GM10266 (cell line): ENCODE data around the gene EML3.

Source experiments
- DNase-seq: peaks from one replicate; pipeline ENCODE4 v3.0.0; 2012; ENCODE audit errors: extremely low spot score
- TF ChIP-seq, protein P1 (sequence below): IDR thresholded peaks from 2 replicates; pipeline ENCODE4 v1.5.1; 2012; ENCODE audit warnings: mild to moderate bottlenecking, low read depth; ENCODE audit not compliant: control insufficient read depth, insufficient read depth; ENCODE audit errors: missing control alignments

Gene EML3

DNA sequence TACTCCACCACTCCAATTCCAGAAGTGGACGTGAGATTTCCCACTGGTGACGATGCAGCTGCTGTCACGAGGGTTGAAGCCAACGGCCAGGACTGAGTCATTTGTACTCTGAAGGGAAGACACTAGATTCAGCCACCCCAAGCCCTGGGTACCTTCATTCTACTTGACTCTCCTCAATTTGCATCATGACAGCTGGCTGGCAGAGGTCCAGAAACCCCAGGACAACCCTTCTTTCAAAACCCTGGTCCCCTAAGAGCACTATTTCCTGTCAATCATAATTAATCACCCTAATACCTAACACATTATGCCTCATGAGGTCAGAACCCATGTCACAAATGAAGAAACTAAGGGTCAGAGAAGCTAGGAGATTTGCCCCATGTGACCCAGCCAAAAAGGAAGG is 4.9 kb downstream of the EML3 start:
- no peak for DNase-seq
- TF ChIP-seq, protein P1, sequence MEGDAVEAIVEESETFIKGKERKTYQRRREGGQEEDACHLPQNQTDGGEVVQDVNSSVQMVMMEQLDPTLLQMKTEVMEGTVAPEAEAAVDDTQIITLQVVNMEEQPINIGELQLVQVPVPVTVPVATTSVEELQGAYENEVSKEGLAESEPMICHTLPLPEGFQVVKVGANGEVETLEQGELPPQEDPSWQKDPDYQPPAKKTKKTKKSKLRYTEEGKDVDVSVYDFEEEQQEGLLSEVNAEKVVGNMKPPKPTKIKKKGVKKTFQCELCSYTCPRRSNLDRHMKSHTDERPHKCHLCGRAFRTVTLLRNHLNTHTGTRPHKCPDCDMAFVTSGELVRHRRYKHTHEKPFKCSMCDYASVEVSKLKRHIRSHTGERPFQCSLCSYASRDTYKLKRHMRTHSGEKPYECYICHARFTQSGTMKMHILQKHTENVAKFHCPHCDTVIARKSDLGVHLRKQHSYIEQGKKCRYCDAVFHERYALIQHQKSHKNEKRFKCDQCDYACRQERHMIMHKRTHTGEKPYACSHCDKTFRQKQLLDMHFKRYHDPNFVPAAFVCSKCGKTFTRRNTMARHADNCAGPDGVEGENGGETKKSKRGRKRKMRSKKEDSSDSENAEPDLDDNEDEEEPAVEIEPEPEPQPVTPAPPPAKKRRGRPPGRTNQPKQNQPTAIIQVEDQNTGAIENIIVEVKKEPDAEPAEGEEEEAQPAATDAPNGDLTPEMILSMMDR = no peak

DNA sequence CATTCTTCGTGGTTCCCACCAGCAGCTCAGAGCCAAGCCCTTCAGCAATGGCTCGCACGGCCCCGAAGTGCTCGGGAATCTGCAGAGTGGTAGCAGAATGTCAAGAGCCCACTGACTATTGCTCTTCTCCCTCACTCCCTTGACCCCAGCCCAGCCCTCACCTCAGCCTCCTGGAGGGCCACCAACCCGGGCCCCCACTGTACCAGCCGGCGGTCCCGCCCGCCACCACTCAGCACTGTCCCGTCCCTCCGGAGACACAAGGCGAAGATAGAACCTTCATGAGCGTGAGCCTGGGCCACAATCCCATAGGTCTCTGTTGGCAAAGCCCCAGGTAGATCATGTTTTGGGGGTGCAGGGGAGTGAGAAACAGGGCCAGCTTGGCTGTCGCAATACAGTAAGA is 6.7 kb downstream of the EML3 start:
- no peak for DNase-seq
- TF ChIP-seq, protein P1 = no peak

DNA sequence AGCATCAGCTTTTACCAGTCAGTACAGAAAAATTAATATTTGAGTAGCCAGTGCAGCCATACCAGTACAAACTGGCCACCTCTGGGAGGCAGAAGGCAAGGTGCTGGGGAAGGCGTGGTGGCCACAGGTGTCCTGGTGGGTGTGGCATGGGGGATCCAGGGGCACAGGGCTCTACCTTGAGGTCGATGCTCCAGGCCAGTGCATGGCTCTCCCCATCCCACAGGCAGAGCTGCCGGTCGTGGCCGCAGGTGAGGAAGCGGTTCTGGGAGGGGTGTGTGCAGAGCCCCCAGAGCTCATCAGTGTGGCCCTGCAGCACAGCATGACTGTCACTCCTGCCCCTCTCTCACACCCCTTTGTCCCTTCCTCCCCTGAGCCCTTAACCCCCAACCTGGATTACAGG is 7.1 kb downstream of the EML3 start:
- no peak for DNase-seq
- TF ChIP-seq, protein P1 = no peak

DNA sequence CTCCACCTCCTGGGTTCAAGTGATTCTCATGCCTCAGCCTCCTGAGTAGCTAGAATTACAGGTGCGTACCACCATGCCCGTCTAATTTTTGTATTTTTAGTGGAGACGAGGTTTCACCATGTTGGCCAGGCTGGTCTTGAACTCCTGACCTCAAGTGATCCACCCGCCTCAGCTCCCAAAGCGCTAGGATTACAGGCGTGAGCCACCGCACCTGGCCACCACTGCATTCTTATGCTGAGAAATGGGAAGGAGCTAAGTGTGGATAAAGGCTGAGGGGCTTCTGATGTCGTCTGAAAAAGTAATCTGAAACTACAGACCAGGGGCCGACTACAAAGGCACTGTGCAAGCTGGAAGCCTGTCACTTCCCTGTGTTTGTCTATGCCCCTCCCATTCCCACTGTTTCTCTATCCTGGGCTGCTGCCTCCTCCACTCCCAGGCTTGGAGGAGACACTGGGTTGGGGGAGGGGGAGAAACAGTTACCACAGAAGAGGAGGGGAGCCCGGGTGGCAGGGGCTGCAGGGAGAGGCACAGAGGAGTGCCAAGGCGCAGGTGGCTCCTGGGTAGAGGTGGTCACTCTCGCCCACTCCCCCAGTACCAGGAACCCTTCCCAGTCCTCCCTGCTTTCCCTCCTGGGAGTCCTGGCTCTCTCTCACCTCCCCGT is 8.0 kb downstream of the EML3 start:
- TF ChIP-seq, protein P1 = no peak

DNA sequence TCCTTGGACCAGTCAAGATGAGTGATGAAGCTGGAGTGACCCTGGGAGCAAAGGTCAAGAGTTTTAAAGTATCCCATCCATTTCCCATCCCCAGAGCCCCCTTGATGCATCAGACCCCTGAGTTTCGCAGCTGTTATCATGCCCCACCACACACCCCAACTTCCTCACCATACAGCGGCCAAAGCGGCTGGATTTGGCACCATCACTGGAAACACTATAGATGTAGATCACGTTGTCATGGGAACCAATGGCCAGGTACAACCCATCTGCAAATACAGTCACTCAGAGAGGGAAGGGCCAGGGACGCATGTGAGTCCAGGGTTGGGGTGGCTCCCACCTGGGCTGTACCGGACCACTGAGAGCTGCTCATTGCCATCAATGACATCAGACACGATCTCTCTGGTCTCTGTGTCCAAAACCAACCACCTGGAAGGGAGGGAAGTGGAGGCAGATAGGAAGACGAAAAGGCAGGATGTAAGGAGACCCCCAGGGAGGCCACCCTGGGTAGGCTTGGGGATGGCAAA is 8.7 kb downstream of the EML3 start:
- TF ChIP-seq, protein P1 = no peak
- DNase-seq = no peak

More for the DNA sequence above, 8.0 kb downstream of the EML3 start:
- DNase-seq = no peak

DNA sequence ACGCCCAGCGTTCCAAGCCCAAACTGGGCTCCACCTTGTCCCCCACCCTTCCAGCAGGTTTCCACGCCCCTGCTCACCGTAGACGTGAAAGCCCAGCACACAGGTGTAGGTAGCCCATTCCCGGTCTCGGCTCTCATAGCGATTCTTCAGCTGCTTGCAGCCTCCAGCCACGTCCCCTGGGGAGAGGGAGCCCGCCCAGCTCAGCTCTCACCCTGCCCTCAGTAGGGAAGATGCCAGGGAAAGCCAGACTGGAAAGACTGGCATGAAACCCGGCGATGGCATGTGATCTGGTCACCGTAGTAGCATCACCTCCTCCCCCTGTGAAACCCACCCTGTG is 9.5 kb downstream of the EML3 start:
- no peak for DNase-seq
- TF ChIP-seq, protein P1 = no peak

DNA sequence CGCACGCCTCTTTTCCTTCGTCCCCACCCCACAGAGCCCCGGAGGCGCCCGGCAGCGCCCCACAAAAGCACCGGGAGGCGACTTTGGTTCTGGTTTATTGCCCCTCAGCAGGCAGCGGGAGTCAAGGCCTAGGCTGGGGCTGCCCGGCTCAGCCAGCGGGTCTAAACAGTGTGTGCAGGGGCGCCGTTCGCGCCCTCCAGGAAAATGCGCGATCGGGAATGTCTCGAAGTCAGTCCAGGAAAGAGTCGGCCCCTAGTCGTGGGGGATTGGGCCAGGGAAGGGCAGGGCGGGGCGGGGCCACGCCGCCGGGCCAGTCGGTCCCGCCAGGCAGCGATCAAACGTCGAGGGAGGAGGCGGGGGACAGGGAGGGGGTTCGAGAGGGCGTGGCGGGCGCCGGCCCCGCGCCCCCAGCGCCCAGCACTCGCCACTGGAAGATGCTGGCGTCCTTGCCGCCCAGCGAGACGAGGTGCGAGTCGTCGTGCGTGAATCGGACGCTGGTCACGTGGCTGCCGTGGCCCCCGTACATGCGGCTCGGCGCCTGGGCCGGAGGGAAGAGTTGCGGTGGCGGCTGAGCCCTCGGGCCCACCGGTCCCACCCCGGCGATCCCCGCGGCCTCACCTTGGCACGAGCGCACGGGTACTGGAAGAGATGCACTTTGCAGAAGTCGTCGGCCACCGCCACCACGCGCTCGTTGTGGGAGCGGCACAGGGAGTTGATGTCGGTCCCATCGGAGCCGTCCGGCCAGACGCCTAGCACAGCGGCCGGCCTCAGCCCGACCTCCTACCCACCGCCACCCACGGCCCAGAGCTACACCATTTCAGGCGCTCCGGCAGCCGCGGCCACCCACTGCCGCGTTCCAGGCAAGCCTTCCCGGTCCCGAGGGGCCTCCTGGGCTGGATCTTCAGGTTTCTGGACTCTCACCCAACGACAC is 10.2 kb downstream of the EML3 start:
- TF ChIP-seq, protein P1 = no peak
- DNase-seq = no peak
